Fibroblast of lung (primary cell): ENCODE data around the gene ANKRD62.

Source experiments
- CTCF ChIP-seq, 2 donors: IDR thresholded peaks in 1 of 2; conservative IDR thresholded peaks in 1 of 2; 1 replicate in 1 of 2; 2 replicates in 1 of 2; pipeline ENCODE4 v1.5.1; 2011 to 2012; ENCODE audit warnings: low read length in 2 of 2, control low read depth in 1 of 2, inconsistent platforms in 1 of 2, low read depth in 1 of 2, mild to moderate bottlenecking in 1 of 2
- EZH2 ChIP-seq: IDR thresholded peaks from 2 replicates; pipeline ENCODE4 v1.5.1; 2012; ENCODE audit warnings: low read length, control low read depth, mild to moderate bottlenecking; ENCODE audit errors: missing control alignments

GRCh38 chr18:12049978-12050811 lies 43.4 kb upstream of the ANKRD62 start:
- no peak for TF ChIP-seq CTCF (conservative IDR thresholded peaks at IDR 0.05 in 1 of 2, IDR thresholded peaks at IDR 0.05 in 1 of 2; ENCODE audit: low read depth in 1 of 2, low read length in 2 of 2)
- no peak for TF ChIP-seq EZH2
